ENCODE measurements around the gene LTBP2. TPM values are rescaled to one million over a fixed set of nuclear protein-coding genes. Genes with fewer than 3 reads are reported as not detected.

The LTBP2 gene
- polyA plus RNA-seq, 1 donor from 2014 or later, result 0.33 TPM

DNA sequence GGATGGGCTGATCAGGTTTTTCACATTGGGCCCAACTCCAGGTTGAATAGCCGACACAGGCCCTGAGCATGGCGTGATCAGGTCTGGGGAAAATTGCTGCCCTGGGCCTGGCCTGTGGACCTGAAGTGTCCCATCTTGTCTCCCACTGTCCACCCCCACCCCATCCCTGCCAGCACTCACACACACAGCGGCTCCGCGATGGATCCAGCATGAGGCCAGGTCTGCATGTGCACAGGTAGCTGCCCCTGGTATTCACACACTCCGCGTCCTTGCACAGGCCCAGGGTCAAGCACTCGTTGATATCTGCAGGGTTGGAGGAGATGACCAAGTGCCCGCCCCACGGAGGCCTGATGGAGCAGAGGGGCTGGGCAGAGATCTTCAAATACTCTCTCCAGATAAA is 79.8 kb downstream of the LTBP2 start:
- Histone ChIP-seq H3K9me3 (ENCODE audit: low read length) (no peaks in the 10 kb centered on the region), H3K27me3 (ENCODE audit: insufficient read depth, low read depth, low read length) (no peaks in the 10 kb centered on the region), H4K20me1 (ENCODE audit: insufficient read depth) (no peaks in the 10 kb centered on the region), H3K36me3 (ENCODE audit: insufficient read depth, low read length) (no peaks in the 10 kb centered on the region), H3K27ac (ENCODE audit: low read length) (no peak overlapping the region), H2AFZ (ENCODE audit: low read depth, low read length) (no peak overlapping the region), H3K79me2 (replicated peaks; ENCODE audit: insufficient read depth, low read length) (no peaks in the 10 kb centered on the region), H3K4me2 (ENCODE audit: low read length) (no peak overlapping the region), H3F3A (ENCODE audit: insufficient read depth, low read length, poor library complexity, severe bottlenecking) (no peaks in the 10 kb centered on the region), H3K9ac (ENCODE audit: low read length) (no peak overlapping the region), H3K4me3 (ENCODE audit: low read length) (no peak overlapping the region), H3K9me2 (ENCODE audit: insufficient read depth, low read length) (no peaks in the 10 kb centered on the region)
- TF ChIP-seq CTCF (IDR thresholded peaks at IDR 0.05; ENCODE audit: poor library complexity, severe bottlenecking) (no peak), REST (IDR thresholded peaks at IDR 0.05; ENCODE audit: borderline replicate concordance) (no peak), EP300 (conservative IDR thresholded peaks at IDR 0.05; ENCODE audit: poor library complexity, severe bottlenecking) (no peak), RAD21 (conservative IDR thresholded peaks at IDR 0.05) (no peak), POLR2AphosphoS5 (IDR thresholded peaks at IDR 0.05) (no peak), SMC3 (conservative IDR thresholded peaks at IDR 0.05; ENCODE audit: poor library complexity) (no peak), MXI1 (conservative IDR thresholded peaks at IDR 0.05; ENCODE audit: poor library complexity, severe bottlenecking) (no peak), TAF1 (IDR thresholded peaks at IDR 0.05; ENCODE audit: low read depth) (no peak), EZH2 (IDR thresholded peaks at IDR 0.05; ENCODE audit: borderline replicate concordance, insufficient read depth, low read length, poor library complexity, severe bottlenecking) (no peak)

GRCh38 chr14:74531467-74531866 is 80.6 kb downstream of the LTBP2 start:
- Histone ChIP-seq H3K4me3 (ENCODE audit: low read length) (no peak overlapping the region), H3K27me3 (ENCODE audit: insufficient read depth, low read depth, low read length) (no peaks in the 10 kb centered on the region), H3K4me2 (ENCODE audit: low read length) (no peak overlapping the region), H3F3A (ENCODE audit: insufficient read depth, low read length, poor library complexity, severe bottlenecking) (no peaks in the 10 kb centered on the region), H3K79me2 (replicated peaks; ENCODE audit: insufficient read depth, low read length) (no peaks in the 10 kb centered on the region), H3K9me3 (ENCODE audit: low read length) (no peaks in the 10 kb centered on the region), H3K9ac (ENCODE audit: low read length) (no peak overlapping the region), H3K9me2 (ENCODE audit: insufficient read depth, low read length) (no peaks in the 10 kb centered on the region), H4K20me1 (ENCODE audit: insufficient read depth) (no peaks in the 10 kb centered on the region), H3K27ac (ENCODE audit: low read length) (no peak overlapping the region), H2AFZ (ENCODE audit: low read depth, low read length) (no peak overlapping the region), H3K36me3 (ENCODE audit: insufficient read depth, low read length) (no peaks in the 10 kb centered on the region)
- TF ChIP-seq EZH2 (IDR thresholded peaks at IDR 0.05; ENCODE audit: borderline replicate concordance, insufficient read depth, low read length, poor library complexity, severe bottlenecking) (no peak), POLR2AphosphoS5 (IDR thresholded peaks at IDR 0.05) (no peak), RAD21 (conservative IDR thresholded peaks at IDR 0.05) (no peak), TAF1 (IDR thresholded peaks at IDR 0.05; ENCODE audit: low read depth) (no peak), MXI1 (conservative IDR thresholded peaks at IDR 0.05; ENCODE audit: poor library complexity, severe bottlenecking) (no peak), REST (IDR thresholded peaks at IDR 0.05; ENCODE audit: borderline replicate concordance) (no peak), CTCF (IDR thresholded peaks at IDR 0.05; ENCODE audit: poor library complexity, severe bottlenecking) (no peak), EP300 (conservative IDR thresholded peaks at IDR 0.05; ENCODE audit: poor library complexity, severe bottlenecking) (no peak)

Data from neural cell (in vitro differentiated cells).